Liver (tissue), 3 donors: ENCODE results near the gene HSPA1B.
"Not testable (repeated sequence)": the region's sequence is repeated elsewhere in the genome, so short reads cannot be mapped to it uniquely, and the experiment has no call there.

Source experiments
- CTCF ChIP-seq: fragments of 150-350 bp; IDR thresholded peaks from 2 replicates; pipeline ENCODE4 v1.5.1; 2017; ENCODE audit warnings: improper control_type of control experiment, low read depth, low read length; ENCODE audit not compliant: missing input control
- EGR1 ChIP-seq, 2 donors: IDR thresholded peaks; 2 replicates each; pipeline ENCODE4 v1.6.1; 2016 to 2018; ENCODE audit warnings: antibody characterized with exemption in 2 of 2, low read depth in 2 of 2
- GABPA ChIP-seq, 2 donors: IDR thresholded peaks in 1 of 2; conservative IDR thresholded peaks in 1 of 2; 2 replicates each; pipeline ENCODE4 v1.6.1; 2016; ENCODE audit warnings: antibody characterized with exemption in 2 of 2, mild to moderate bottlenecking in 1 of 2, moderate library complexity in 1 of 2
- HNF4A ChIP-seq, 2 donors: conservative IDR thresholded peaks; 2 replicates each; pipeline ENCODE4 v1.6.1; 2016; ENCODE audit warnings: antibody characterized with exemption in 2 of 2, mild to moderate bottlenecking in 2 of 2
- JUND ChIP-seq, 2 donors: IDR thresholded peaks; 2 replicates each; pipeline ENCODE4 v1.6.1; 2016; ENCODE audit warnings: antibody characterized with exemption in 2 of 2
- MAX ChIP-seq: IDR thresholded peaks from 2 replicates; pipeline ENCODE4 v1.6.1; 2016; ENCODE audit warnings: antibody characterized with exemption
- NR2F2 ChIP-seq: IDR thresholded peaks from 2 replicates; pipeline ENCODE4 v1.6.1; 2016; ENCODE audit warnings: antibody characterized with exemption
- RAD21 ChIP-seq, 2 donors: IDR thresholded peaks; 2 replicates each; pipeline ENCODE4 v1.6.1; 2016; ENCODE audit warnings: antibody characterized with exemption in 2 of 2, mild to moderate bottlenecking in 2 of 2
- REST ChIP-seq: IDR thresholded peaks from 2 replicates; pipeline ENCODE4 v1.6.1; 2016; ENCODE audit warnings: antibody characterized with exemption, mild to moderate bottlenecking
- RXRA ChIP-seq, 2 donors: IDR thresholded peaks; 2 replicates each; pipeline ENCODE4 v1.6.1; 2017 to 2018; ENCODE audit warnings: antibody characterized with exemption in 2 of 2, mild to moderate bottlenecking in 1 of 2
- SP1 ChIP-seq: IDR thresholded peaks from 2 replicates; pipeline ENCODE4 v1.6.1; 2018; ENCODE audit warnings: antibody characterized with exemption, mild to moderate bottlenecking
- TAF1 ChIP-seq: conservative IDR thresholded peaks from 2 replicates; pipeline ENCODE4 v1.6.1; 2016; ENCODE audit warnings: antibody characterized with exemption, mild to moderate bottlenecking
- YY1 ChIP-seq: IDR thresholded peaks from 2 replicates; pipeline ENCODE4 v1.6.1; 2016; ENCODE audit warnings: antibody characterized with exemption, mild to moderate bottlenecking
- ZBTB33 ChIP-seq: IDR thresholded peaks from 2 replicates; pipeline ENCODE4 v1.6.1; 2016; ENCODE audit warnings: antibody characterized with exemption
- donor health status: healthy.
- donor health status: healthy.

- TF ChIP-seq RXRA (IDR thresholded peaks at IDR 0.05); CTCF; SP1; MAX; YY1; REST; NR2F2; EGR1 (IDR thresholded peaks at IDR 0.05; ENCODE audit: low read depth in 2 of 2); GABPA (IDR thresholded peaks at IDR 0.05 in 1 of 2, conservative IDR thresholded peaks at IDR 0.05 in 1 of 2); JUND (IDR thresholded peaks at IDR 0.05); TAF1; HNF4A (conservative IDR thresholded peaks at IDR 0.05); ZBTB33; RAD21 (IDR thresholded peaks at IDR 0.05): not testable (repeated sequence)
Observed at GRCh38 chr6:31820399-31820798, 7.1 kb upstream of the HSPA1B start.
